Choroid plexus epithelial cell (primary cell): Measurements from ENCODE around the gene LANCL2.

Experiments used
- DNase-seq: peaks from one replicate; pipeline ENCODE4 v3.0.0-alpha.2; 2010; ENCODE audit warnings: low read depth
- H3K4me3 ChIP-seq: 2 replicates; pipeline ENCODE4 v1.5.1; 2011; ENCODE audit warnings: low read depth, mild to moderate bottlenecking, control low read depth, low read length, moderate library complexity
- TF ChIP-seq, protein P1 (sequence below): conservative IDR thresholded peaks from 2 replicates; pipeline ENCODE4 v1.5.1; 2011; ENCODE audit warnings: low read depth, mild to moderate bottlenecking, control low read depth, inconsistent platforms, low read length, moderate library complexity

Gene LANCL2

DNA sequence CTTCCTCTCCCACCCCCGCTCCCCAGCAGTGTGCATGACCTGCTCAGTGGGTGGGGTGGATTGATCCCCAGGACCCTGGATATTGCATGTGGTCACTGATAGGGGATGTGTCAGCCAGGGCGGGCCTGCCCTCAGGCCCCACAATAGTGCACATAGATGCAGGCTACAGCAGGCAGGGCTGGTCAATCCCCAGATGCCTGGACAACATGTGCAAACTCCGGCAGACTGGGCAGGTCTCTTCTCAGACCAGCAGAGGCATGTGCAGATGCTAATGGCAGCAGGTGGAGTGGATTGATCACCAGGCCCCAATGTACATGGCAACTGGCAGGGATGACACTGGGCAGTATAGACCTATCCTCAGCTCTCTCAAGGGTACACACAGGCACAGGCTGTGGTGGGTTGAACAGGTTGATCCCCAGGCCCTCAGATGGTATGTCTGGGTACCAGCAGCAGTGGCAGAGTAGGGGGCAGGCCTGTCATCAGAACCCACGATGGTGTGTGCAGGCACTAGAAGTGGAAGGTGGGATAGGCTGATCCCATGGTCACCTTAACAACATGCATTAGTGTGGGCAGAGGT lies 98.6 kb downstream of the LANCL2 start:
- no peak overlapping the region for H3K4me3 ChIP-seq
- TF ChIP-seq, protein P1, sequence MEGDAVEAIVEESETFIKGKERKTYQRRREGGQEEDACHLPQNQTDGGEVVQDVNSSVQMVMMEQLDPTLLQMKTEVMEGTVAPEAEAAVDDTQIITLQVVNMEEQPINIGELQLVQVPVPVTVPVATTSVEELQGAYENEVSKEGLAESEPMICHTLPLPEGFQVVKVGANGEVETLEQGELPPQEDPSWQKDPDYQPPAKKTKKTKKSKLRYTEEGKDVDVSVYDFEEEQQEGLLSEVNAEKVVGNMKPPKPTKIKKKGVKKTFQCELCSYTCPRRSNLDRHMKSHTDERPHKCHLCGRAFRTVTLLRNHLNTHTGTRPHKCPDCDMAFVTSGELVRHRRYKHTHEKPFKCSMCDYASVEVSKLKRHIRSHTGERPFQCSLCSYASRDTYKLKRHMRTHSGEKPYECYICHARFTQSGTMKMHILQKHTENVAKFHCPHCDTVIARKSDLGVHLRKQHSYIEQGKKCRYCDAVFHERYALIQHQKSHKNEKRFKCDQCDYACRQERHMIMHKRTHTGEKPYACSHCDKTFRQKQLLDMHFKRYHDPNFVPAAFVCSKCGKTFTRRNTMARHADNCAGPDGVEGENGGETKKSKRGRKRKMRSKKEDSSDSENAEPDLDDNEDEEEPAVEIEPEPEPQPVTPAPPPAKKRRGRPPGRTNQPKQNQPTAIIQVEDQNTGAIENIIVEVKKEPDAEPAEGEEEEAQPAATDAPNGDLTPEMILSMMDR = no peak
- DNase-seq = no peak

DNA sequence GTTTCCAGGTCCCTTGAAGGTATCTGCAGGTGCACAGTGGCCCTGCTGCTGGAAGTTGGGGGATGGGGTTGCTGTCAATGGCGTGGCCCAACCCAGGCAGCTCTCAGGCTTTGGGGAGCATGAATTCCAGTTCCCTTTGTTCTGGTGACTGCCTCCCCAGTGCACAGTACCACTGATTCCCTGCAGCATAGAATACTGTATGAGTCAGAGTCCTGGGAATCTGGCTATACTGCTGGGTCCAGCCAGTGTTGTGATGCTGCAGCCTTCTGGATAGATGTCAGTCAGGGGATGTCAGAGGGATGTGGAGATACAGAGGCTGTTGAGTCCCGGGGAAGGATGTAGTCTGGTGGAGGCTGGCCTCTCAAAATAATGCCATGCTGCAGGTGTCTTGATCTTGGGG lies 99.3 kb downstream of the LANCL2 start:
- no peak overlapping the region for H3K4me3 ChIP-seq
- no peak for DNase-seq
- TF ChIP-seq, protein P1 = no peak

DNA sequence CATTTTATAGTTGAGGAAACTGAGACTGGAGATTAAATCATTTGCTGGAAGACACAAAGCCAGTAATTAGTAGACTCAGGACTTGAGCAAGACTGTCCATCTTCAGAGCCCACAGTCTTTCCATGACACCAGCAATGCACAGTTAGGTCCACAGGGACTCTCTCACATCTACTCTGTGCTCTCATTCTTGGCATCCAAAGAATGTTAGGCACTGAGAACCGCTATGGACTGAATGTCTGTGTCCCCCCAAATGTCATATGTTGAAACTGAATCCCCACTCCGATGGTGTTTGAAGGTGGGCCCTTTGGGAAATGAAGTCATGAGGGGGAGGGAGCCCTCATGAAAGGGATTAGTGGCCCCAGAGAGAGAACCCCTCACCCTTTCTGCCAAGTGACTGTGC lies 100.6 kb downstream of the LANCL2 start:
- TF ChIP-seq, protein P1 = no peak
- no peak for DNase-seq
- H3K4me3 ChIP-seq = no peak overlapping the region

DNA sequence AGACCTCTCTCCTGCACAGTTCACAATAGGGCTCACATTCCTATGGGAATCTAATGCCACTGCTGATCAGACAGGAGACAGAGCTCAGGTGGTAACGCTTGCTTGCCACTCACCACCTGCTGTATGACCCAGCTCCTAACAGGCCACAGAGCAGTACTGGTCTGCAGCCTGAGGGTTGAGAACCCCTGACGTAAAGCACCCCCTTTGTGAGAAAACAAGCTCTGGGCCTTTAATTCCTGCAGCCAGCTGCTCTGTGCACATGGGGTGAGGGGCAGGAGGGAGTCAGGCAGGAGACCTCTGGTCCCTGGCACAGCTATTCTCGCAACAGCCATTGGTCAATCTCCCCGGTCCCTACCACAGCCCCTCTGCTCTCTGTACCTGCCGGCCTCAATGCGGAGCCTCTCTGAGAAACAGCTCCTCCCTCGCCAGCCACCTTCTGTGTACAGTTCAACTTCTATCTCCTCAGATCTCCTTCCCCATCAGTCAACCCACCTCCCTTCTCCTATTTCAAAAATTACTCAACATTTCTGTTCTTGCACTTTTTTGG lies 102.0 kb downstream of the LANCL2 start:
- TF ChIP-seq, protein P1 = no peak
- H3K4me3 ChIP-seq = no peak overlapping the region
- no peak for DNase-seq

DNA sequence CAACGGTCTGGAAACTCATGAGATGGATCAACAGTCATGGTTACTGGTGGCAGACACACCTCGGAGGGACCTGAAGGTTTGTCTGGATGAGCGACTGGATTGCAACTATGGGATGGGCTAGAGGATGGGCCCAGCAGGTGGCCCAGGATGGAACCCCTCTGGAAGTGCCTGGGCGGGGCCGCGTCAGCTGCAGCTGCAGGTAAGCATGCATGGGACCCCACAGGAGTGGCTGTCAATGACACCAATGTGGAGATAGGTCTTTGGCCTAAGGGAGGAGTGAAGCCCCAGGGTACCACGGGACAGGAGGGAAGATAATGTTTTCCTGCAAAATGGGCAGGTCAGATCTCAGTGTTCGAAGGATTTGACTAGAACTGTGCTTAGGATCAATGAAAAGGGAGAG lies 103.4 kb downstream of the LANCL2 start:
- no peak for DNase-seq
- no peak overlapping the region for H3K4me3 ChIP-seq
- TF ChIP-seq, protein P1 = no peak

DNA sequence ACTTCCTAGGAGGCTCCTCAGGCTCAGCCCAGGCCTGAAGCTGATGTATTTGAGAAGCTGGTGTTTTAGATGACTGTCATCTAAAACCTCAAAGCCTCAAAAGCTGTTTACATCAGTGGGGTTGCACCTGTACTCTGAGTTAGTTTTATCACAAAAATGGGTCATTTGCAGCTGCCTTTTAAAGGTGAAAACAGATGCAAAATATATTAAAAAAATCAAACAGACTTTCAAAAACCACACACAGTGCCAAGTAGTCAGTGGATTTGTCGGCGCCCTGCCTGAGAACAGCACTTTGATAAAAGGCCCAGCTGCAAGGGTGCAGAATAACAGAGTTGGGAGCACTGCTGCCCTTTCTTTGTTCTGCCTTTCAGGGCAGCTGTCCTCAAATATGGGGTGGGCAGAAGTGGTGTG lies 104.1 kb downstream of the LANCL2 start:
- DNase-seq = no peak
- no peak overlapping the region for H3K4me3 ChIP-seq
- TF ChIP-seq, protein P1 = no peak

DNA sequence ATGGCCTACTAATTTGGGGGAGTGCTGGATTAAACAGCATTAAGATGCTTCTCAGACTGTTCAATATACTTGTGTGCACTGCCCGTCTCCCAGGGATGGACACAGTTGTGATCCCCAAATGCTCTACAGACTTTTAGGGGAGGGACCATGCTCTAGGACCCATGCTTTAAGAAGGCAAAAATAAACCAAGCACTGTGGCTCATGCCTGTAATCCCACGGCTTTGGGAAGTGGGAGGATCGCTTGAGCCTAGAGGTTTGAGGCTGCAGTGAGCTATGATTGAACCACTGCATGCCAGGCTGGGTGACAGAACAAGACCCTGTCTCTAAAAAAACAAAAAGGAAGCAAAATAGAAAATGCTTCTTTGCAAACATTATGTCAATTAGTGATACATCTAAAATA lies 104.6 kb downstream of the LANCL2 start:
- DNase-seq = no peak
- H3K4me3 ChIP-seq = no peak overlapping the region
- TF ChIP-seq, protein P1 = no peak
